GM12891 (cell line): Measurements from ENCODE around the gene MRFAP1.

Experiments
- POLR2A ChIP-seq: IDR thresholded peaks from 2 replicates; pipeline ENCODE4 v1.6.1; 2011; ENCODE audit warnings: low read depth, low read length, control low read depth
- POLR2AphosphoS5 ChIP-seq: IDR thresholded peaks from 2 replicates; pipeline ENCODE4 v1.6.1; 2011; ENCODE audit warnings: low read depth, low read length, control low read depth
- POU2F2 ChIP-seq: IDR thresholded peaks from 2 replicates; pipeline ENCODE4 v1.6.1; 2011; ENCODE audit warnings: low read depth, mild to moderate bottlenecking, control low read depth, low read length, moderate library complexity
- SPI1 ChIP-seq: IDR thresholded peaks from 2 replicates; pipeline ENCODE4 v1.6.1; 2011; ENCODE audit warnings: low read depth, low read length, control low read depth
- TAF1 ChIP-seq: IDR thresholded peaks from 2 replicates; pipeline ENCODE4 v1.6.1; 2011; ENCODE audit warnings: low read depth, low read length, control low read depth

GRCh38 chr4:6676722-6677558 lies 36.5 kb downstream of the MRFAP1 start:
- TF ChIP-seq POLR2A (no peak), TAF1 (no peak), POLR2AphosphoS5 (no peak), SPI1 (no peak), POU2F2 (no peak)
